ENCODE results near the gene MCC.

MCC gene

GRCh38 chr5:113240951-113241726, 247.1 kb downstream of the MCC start:
- DNase-seq: no peak

- no peak for DNase-seq
Measured at GRCh38 chr5:113240032-113240431, 248.2 kb downstream of the MCC start.

GRCh38 chr5:113237893-113238292, 250.4 kb downstream of the MCC start:
- DNase-seq: no peak

- no peak for DNase-seq
Measured at GRCh38 chr5:113236536-113237288, 251.5 kb downstream of the MCC start.

GRCh38 chr5:113235884-113236283, 252.4 kb downstream of the MCC start:
- no peak for DNase-seq

- DNase-seq: no peak
Measured at GRCh38 chr5:113234546-113234945, 253.7 kb downstream of the MCC start.

GRCh38 chr5:113233606-113234005, 254.6 kb downstream of the MCC start:
- no peak for DNase-seq

- no peak for DNase-seq
Measured at GRCh38 chr5:113232667-113233066, 255.6 kb downstream of the MCC start.

- no peak for DNase-seq
Measured at GRCh38 chr5:113232221-113232620, 256.0 kb downstream of the MCC start.

- no peak for DNase-seq
Measured at GRCh38 chr5:113231653-113232000, 256.6 kb downstream of the MCC start.

- DNase-seq: no peak
Measured at GRCh38 chr5:113230711-113231652, 257.3 kb downstream of the MCC start.

GRCh38 chr5:113227798-113228197, 260.5 kb downstream of the MCC start:
- DNase-seq: no peak

- no peak for DNase-seq
Measured at GRCh38 chr5:113226116-113226736, 262.0 kb downstream of the MCC start.

GRCh38 chr5:113225259-113225658, 263.0 kb downstream of the MCC start:
- DNase-seq: no peak

GRCh38 chr5:113224605-113225065, 263.6 kb downstream of the MCC start:
- DNase-seq: no peak

- no peak for DNase-seq
Measured at GRCh38 chr5:113223831-113224604, 264.2 kb downstream of the MCC start.

GRCh38 chr5:113223315-113223714, 264.9 kb downstream of the MCC start:
- DNase-seq: no peak

GRCh38 chr5:113221294-113222176, 266.7 kb downstream of the MCC start:
- DNase-seq: no peak

GRCh38 chr5:113219695-113220094, 268.6 kb downstream of the MCC start:
- DNase-seq: no peak

- DNase-seq: no peak
Measured at GRCh38 chr5:113218906-113219517, 269.2 kb downstream of the MCC start.

All from CD4-positive, alpha-beta T cell treated with Interferon alpha-2 for 1 hour (primary cell).